K562 (cell line): Measurements from ENCODE around the gene NMRAL1. TPM values are rescaled to one million over a fixed set of nuclear protein-coding genes. Genes with fewer than 3 reads are reported as not detected.
A peak's percentile ranks its signal among the peaks of the same experiment; 100 is the strongest.

Experiments used
- ATAC-seq: fragments of 200-7000 bp; cut with Tn5 transposase; 3 replicates; pipeline ENCODE4 v1.9.1; 2020; ENCODE audit warnings: moderate library complexity
- BruUV-seq: library from RNA; stranded (reverse); fragments of 400-500 nt; replicated peaks from 2 replicates; lab custom pipeline; 2021; lab: Mats Ljungman, UMichigan
- CTCF ChIA-PET: fragments of 300-600 bp; formaldehyde crosslinking; extraction: SDS; loops from one replicate; lab custom pipeline; 2021; ENCODE audit warnings: low intra/inter-chr PET ratio; lab: Yijun Ruan, JAX
- POLR2A ChIA-PET: fragments of 300-600, 350-650 bp; sonication (Branson Sonifier 250); formaldehyde crosslinking; extraction: SDS; loops from one replicate; lab custom pipeline; 2021; ENCODE audit warnings: antibody characterized with exemption, inconsistent platforms; lab: Yijun Ruan, JAX
- DNase-seq, 4 experiments: peaks; one replicate each; pipeline versions ENCODE4 v3.0.0 to v3.0.0-alpha.2; 2011 to 2018; ENCODE audit warnings: low spot score in 3 of 4, mixed read lengths in 3 of 4; ENCODE audit errors: extremely low read depth in 1 of 4
- FAIRE-seq: peaks from 2 replicates; lab custom pipeline; 2011; peaks lifted over from hg19 to GRCh38; lab: Jason Lieb, UNC
- H2AFZ ChIP-seq: 2 replicates; pipeline ENCODE4 v1.6.0; 2011; ENCODE audit warnings: low read depth, low read length, control low read depth, inconsistent platforms
- H3K27ac ChIP-seq: fragments of 200-600 bp; 3 replicates; pipeline ENCODE4 v1.8.0; 2011; ENCODE audit warnings: low read depth, mild to moderate bottlenecking, control low read depth, inconsistent platforms, low read length, moderate library complexity, mixed read lengths; ENCODE audit errors: extremely low read depth
- H3K27me3 ChIP-seq, 2 experiments: fragments of 300-600 bp in 1 of 2; 2 replicates in 1 of 2; 3 replicates in 1 of 2; pipeline versions ENCODE4 v1.6.0 to v1.8.0; 2011; ENCODE audit warnings: inconsistent platforms in 2 of 2, low read length in 2 of 2, mild to moderate bottlenecking in 1 of 2, mixed read lengths in 1 of 2, moderate library complexity in 1 of 2; ENCODE audit not compliant: control insufficient read depth in 2 of 2, insufficient read depth in 2 of 2
- H3K36me3 ChIP-seq: fragments of 300-600 bp; 3 replicates; pipeline ENCODE4 v1.8.0; 2011; ENCODE audit warnings: mild to moderate bottlenecking, low read length, inconsistent platforms; ENCODE audit not compliant: control insufficient read depth, insufficient read depth
- H3K4me1 ChIP-seq, 2 experiments: fragments of 200-600 bp in 1 of 2; replicated peaks in 1 of 2; 2 replicates in 1 of 2; 3 replicates in 1 of 2; pipeline versions ENCODE4 v1.5.1 to v1.8.0; 2011; ENCODE audit warnings: inconsistent platforms in 2 of 2, low read length in 2 of 2, mild to moderate bottlenecking in 1 of 2, mixed read lengths in 1 of 2, moderate library complexity in 1 of 2; ENCODE audit not compliant: control insufficient read depth in 2 of 2, insufficient read depth in 2 of 2
- H3K4me2 ChIP-seq: 2 replicates; pipeline ENCODE4 v1.6.1; 2011; ENCODE audit warnings: low read length, control low read depth, inconsistent platforms, mixed read lengths; ENCODE audit not compliant: insufficient read depth
- H3K4me3 ChIP-seq: fragments of 200-600 bp; sonication (generic), shearing (Covaris generic); 2 replicates; pipeline ENCODE4 v1.5.1; 2016; ENCODE audit warnings: control low read depth, inconsistent platforms
- H3K79me2 ChIP-seq: fragments of 200-600 bp; 3 replicates; pipeline ENCODE4 v1.8.0; 2011; ENCODE audit warnings: low read length, inconsistent platforms; ENCODE audit not compliant: control insufficient read depth, insufficient read depth
- H3K9ac ChIP-seq, 2 experiments: 2 replicates each; pipeline versions ENCODE4 v1.6.0 to v1.6.1; 2011; ENCODE audit warnings: low read depth in 2 of 2, low read length in 2 of 2, control low read depth in 1 of 2, inconsistent platforms in 1 of 2, mild to moderate bottlenecking in 1 of 2, mixed read lengths in 1 of 2; ENCODE audit not compliant: insufficient read depth in 1 of 2
- H3K9me1 ChIP-seq: one replicate; pipeline ENCODE4 v1.6.0; 2011; ENCODE audit warnings: inconsistent platforms, mild to moderate bottlenecking, low read length, moderate library complexity; ENCODE audit not compliant: control insufficient read depth, insufficient read depth
- H3K9me3 ChIP-seq: replicated peaks from 2 replicates; pipeline ENCODE4 v1.5.1; 2011; ENCODE audit warnings: low read depth, low read length, inconsistent platforms; ENCODE audit not compliant: control insufficient read depth, insufficient read depth
- H4K20me1 ChIP-seq: replicated peaks from 2 replicates; pipeline ENCODE4 v1.6.1; 2011; ENCODE audit warnings: low read length, inconsistent platforms, mixed read lengths; ENCODE audit not compliant: control insufficient read depth, insufficient read depth
- ATF3 ChIP-seq, 2 experiments: fragments of 450-650 bp in 1 of 2; sonication (generic) in 1 of 2; formaldehyde crosslinking in 1 of 2; IDR thresholded peaks in 1 of 2; conservative IDR thresholded peaks in 1 of 2; 2 replicates each; pipeline versions ENCODE4 v1.6.1 to v1.8.1; 2016 to 2023; ENCODE audit warnings: mild to moderate bottlenecking in 2 of 2, moderate library complexity in 2 of 2, inconsistent platforms in 1 of 2, missing genetic modification reagents in 1 of 2
- CREB1 ChIP-seq, 2 experiments: sonication (generic) in 1 of 2; formaldehyde crosslinking in 1 of 2; IDR thresholded peaks; 2 replicates each; pipeline versions ENCODE4 v1.6.1 to v1.8.0; 2012 to 2022; ENCODE audit warnings: inconsistent platforms in 1 of 2, mild to moderate bottlenecking in 1 of 2, missing genetic modification reagents in 1 of 2, moderate library complexity in 1 of 2
- NRF1 ChIP-seq, 2 experiments: fragments of 450-650 bp; IDR thresholded peaks in 1 of 2; conservative IDR thresholded peaks in 1 of 2; 2 replicates each; pipeline ENCODE4 v1.6.1; 2014; ENCODE audit warnings: mild to moderate bottlenecking in 2 of 2
- ZFP30 ChIP-seq: fragments of 250-450 bp; sonication (Bioruptor Pico); IDR thresholded peaks from 2 replicates; pipeline ENCODE4 v1.8.0; 2022; ENCODE audit warnings: moderate library complexity, mild to moderate bottlenecking, inconsistent platforms, borderline replicate concordance
- WGBS: fragments of 100-300 bp; shearing (Covaris generic); methylation state at CpG from one replicate; pipeline ENCODE4 v1.1.6; 2016; ENCODE audit warnings: low coverage, mixed read lengths; ENCODE audit not compliant: insufficient coverage; ENCODE audit errors: missing lambda C conversion rate; 5-methylcytosine and 5-hydroxymethylcytosine counted together
- in situ Hi-C: fragments of 300-500 bp; cut with MboI; formaldehyde crosslinking; loops from 4 replicates; pipeline ENCODE4 v1.15.0; 2018; ENCODE audit warnings: inconsistent platforms, mixed read lengths
- intact Hi-C: fragments of 100-400 bp; cut with micrococcal nuclease; formaldehyde crosslinking; loops from 2 replicates; pipeline ENCODE4 v1.14.2; 2022
- polyA plus RNA-seq, 8 experiments: library from polyadenylated mRNA; depleted of rRNA in 4 of 8; stranded (reverse) in 5 of 8; unstranded in 3 of 8; fragments of >200 nt; fragmentation: Nextera tagmentation in 2 of 8; fragmentation: Illumina TruSeq in 1 of 8; extraction: Ambion mirVana in 2 of 8; extraction: Trizol in 1 of 8; gene quantifications; 2 replicates each; pipeline versions ENCODE4 v1.2.1 to v1.2.3, GENCODE V29; 2011 to 2014; ENCODE audit warnings: inconsistent platforms in 1 of 8, missing spikeins in 1 of 8
- total RNA-seq, 7 experiments: library from RNA; depleted of rRNA in 6 of 7; stranded (reverse); fragments of >200 nt in 6 of 7; fragmentation: Illumina TruSeq in 2 of 7; extraction: Trizol in 2 of 7; gene quantifications; 2 replicates each; pipeline versions ENCODE4 v1.2.1 to v1.2.3, GENCODE V29; 2011 to 2021; ENCODE audit warnings: low replicate concordance in 1 of 7
- TF ChIP-seq, protein P1 (sequence below), 3 experiments: IDR thresholded peaks in 2 of 3; conservative IDR thresholded peaks in 1 of 3; 2 replicates each; pipeline ENCODE4 v1.5.1; 2011 to 2012; ENCODE audit warnings: low read length in 3 of 3, mild to moderate bottlenecking in 3 of 3, control low read depth in 2 of 3, improper control_type of control experiment in 1 of 3, inconsistent platforms in 1 of 3, low read depth in 1 of 3, mixed read lengths in 1 of 3, moderate library complexity in 1 of 3; ENCODE audit not compliant: insufficient read depth in 2 of 3

NMRAL1 gene
- total and polyA plus RNA-seq, 9 of the 15 experiments (the other 6 are each of a cell fraction or from before 2014, with no cell fraction given), result 6.3 to 116 (median 63.2) TPM

DNA sequence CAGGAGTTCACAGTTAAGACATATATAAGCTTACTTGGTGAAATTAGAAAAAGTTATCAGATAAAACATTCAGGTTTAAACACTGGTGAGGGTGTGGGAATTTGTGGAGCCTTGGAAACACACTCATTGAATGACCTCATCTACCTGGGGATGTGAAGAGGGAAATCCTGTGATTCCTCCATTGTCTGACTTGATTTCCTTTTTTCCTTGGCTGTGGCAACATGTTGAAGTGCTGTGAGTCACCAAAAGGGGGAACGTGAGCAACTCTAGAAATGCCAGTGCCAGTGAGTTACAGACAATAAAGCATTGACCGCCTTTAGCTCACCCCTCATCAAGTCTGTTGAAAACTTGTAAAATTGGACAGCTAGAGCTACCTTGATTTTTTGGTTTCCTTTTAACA, 3.5 kb upstream of the NMRAL1 start:
- TF ChIP-seq, protein P1, sequence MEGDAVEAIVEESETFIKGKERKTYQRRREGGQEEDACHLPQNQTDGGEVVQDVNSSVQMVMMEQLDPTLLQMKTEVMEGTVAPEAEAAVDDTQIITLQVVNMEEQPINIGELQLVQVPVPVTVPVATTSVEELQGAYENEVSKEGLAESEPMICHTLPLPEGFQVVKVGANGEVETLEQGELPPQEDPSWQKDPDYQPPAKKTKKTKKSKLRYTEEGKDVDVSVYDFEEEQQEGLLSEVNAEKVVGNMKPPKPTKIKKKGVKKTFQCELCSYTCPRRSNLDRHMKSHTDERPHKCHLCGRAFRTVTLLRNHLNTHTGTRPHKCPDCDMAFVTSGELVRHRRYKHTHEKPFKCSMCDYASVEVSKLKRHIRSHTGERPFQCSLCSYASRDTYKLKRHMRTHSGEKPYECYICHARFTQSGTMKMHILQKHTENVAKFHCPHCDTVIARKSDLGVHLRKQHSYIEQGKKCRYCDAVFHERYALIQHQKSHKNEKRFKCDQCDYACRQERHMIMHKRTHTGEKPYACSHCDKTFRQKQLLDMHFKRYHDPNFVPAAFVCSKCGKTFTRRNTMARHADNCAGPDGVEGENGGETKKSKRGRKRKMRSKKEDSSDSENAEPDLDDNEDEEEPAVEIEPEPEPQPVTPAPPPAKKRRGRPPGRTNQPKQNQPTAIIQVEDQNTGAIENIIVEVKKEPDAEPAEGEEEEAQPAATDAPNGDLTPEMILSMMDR (IDR thresholded peaks at IDR 0.05 in 2 of 3, conservative IDR thresholded peaks at IDR 0.05 in 1 of 3; ENCODE audit: insufficient read depth in 2 of 3, low read depth in 1 of 3, low read length in 3 of 3), result peak; percentile 12 to 21 (median 14); a peak in 2 of 6 replicates
- TF ChIP-seq NRF1 (conservative IDR thresholded peaks at IDR 0.05 in 1 of 2, IDR thresholded peaks at IDR 0.05 in 1 of 2), result peak in 1 of 2 experiments; percentile 24; a peak in 1 of 4 replicates
- no peak for TF ChIP-seq CREB1 (IDR thresholded peaks at IDR 0.05)
- no peak for TF ChIP-seq CREB1 (CRISPR knock-in tag; IDR thresholded peaks at IDR 0.05)
- TF ChIP-seq ATF3 (IDR thresholded peaks at IDR 0.05), result peak; percentile 58
- TF ChIP-seq ATF3 (CRISPR knock-in tag; conservative IDR thresholded peaks at IDR 0.05), result no peak
- TF ChIP-seq ZFP30, result no peak
- Histone ChIP-seq H3K79me2 (peaks cover 78% of the 10 kb centered on the region), H3K4me2 (peak overlapping the region; percentile 97; the same call in 1 of the 2 replicates), H3K36me3 (peaks cover 15% of the 10 kb centered on the region), H3K4me3 (peak overlapping the region; percentile 79; the same call in 1 of the 2 replicates), H3K9me3 (no peaks in the 10 kb centered on the region), H3K9me1 (peaks cover 7% of the 10 kb centered on the region), H3K9ac (0 out of 4 replicates have a peak overlapping the region, but pooled peaks of 1 of the 2 experiments have one; percentile 14), H3K27ac (no peak overlapping the region), H2AFZ (no peak overlapping the region), H3K27me3 (no peaks in the 10 kb centered on the region), H3K4me1 (peaks cover 10 to 35% of the 10 kb centered on the region in 2 experiments; a peak in 4 of 5 replicates), H4K20me1 (no peaks in the 10 kb centered on the region)
- BruUV-seq, result no TSS peak
- ATAC-seq (no peak), DNase-seq (no peak), FAIRE-seq (no peak)
- CTCF ChIA-PET, result interaction anchor here (0.6 kb wide), 1 partner anchor 70 kb away, joined by 3 read pairs; no protein-coding TSS in a partner anchor
- intact Hi-C loops (no loop called here), in situ Hi-C loops (no loop called here)
- POLR2A ChIA-PET, result interaction anchor here (0.7 to 2.7 kb wide), 3 partner anchors 9 to 29 kb away, joined by 3 to 18 read pairs (median 6); no protein-coding TSS in a partner anchor
- WGBS, result 54% methylated on average over 2 of the region's 2 CpGs
